CD14-positive monocyte (primary cell): ENCODE measurements around the gene C1orf105. TPM values are rescaled to one million over a fixed set of nuclear protein-coding genes. Genes with fewer than 3 reads are reported as not detected.

ENCODE experiments used
- DNase-seq, 3 donors: peaks; one replicate each; pipeline ENCODE4 v3.0.0-alpha.2; 2011 to 2022
- H2AFZ ChIP-seq: 2 replicates; pipeline ENCODE4 v1.6.0; 2012; ENCODE audit warnings: mild to moderate bottlenecking, low read depth, low read length, inconsistent platforms; ENCODE audit not compliant: insufficient read depth, poor library complexity, severe bottlenecking
- H3K27ac ChIP-seq, 2 donors: 1 replicate in 1 of 2; 2 replicates in 1 of 2; pipeline ENCODE4 v1.5.1; 2012 to 2013; ENCODE audit warnings: low read length in 2 of 2, control low read depth in 1 of 2, inconsistent platforms in 1 of 2, low read depth in 1 of 2, mild to moderate bottlenecking in 1 of 2
- H3K27me3 ChIP-seq, 2 donors: one replicate each; pipeline versions ENCODE4 v1.6.0 to v1.6.1; 2011 to 2013; ENCODE audit warnings: low read length in 2 of 2; ENCODE audit not compliant: control insufficient read depth in 2 of 2, insufficient read depth in 2 of 2
- H3K36me3 ChIP-seq, 2 donors: replicated peaks in 1 of 2; 1 replicate in 1 of 2; 2 replicates in 1 of 2; pipeline versions ENCODE4 v1.5.1 to v1.6.1; 2012 to 2013; ENCODE audit warnings: low read length in 2 of 2, control low read depth in 1 of 2, inconsistent platforms in 1 of 2, mild to moderate bottlenecking in 1 of 2; ENCODE audit not compliant: insufficient read depth in 2 of 2, control insufficient read depth in 1 of 2
- H3K4me1 ChIP-seq, 2 donors: 1 replicate in 1 of 2; 2 replicates in 1 of 2; pipeline versions ENCODE4 v1.5.1 to v1.6.1; 2012 to 2013; ENCODE audit warnings: low read length in 2 of 2, control low read depth in 1 of 2, inconsistent platforms in 1 of 2, mild to moderate bottlenecking in 1 of 2, moderate library complexity in 1 of 2; ENCODE audit not compliant: insufficient read depth in 2 of 2, control insufficient read depth in 1 of 2
- H3K4me2 ChIP-seq: replicated peaks from 2 replicates; pipeline ENCODE3; 2012; ENCODE audit warnings: low read length, moderate library complexity, mild to moderate bottlenecking; ENCODE audit not compliant: poor library complexity, severe bottlenecking; ENCODE audit errors: extremely low read depth
- H3K4me3 ChIP-seq, 3 experiments: fragments of 200-600 bp in 1 of 3; sonication (generic) in 1 of 3; replicated peaks in 1 of 3; 1 replicate in 2 of 3; 2 replicates in 1 of 3; pipeline ENCODE4 v1.5.1; 2011 to 2013; ENCODE audit warnings: low read length in 3 of 3, mild to moderate bottlenecking in 3 of 3, control low read depth in 2 of 3, low read depth in 2 of 3, inconsistent platforms in 1 of 3, moderate library complexity in 1 of 3
- H3K79me2 ChIP-seq: 2 replicates; pipeline ENCODE4 v1.6.0; 2012; ENCODE audit warnings: mild to moderate bottlenecking, control low read depth, inconsistent platforms, low read length, moderate library complexity; ENCODE audit not compliant: insufficient read depth
- H3K9ac ChIP-seq: 2 replicates; pipeline ENCODE4 v1.6.0; 2017; ENCODE audit warnings: low read length, mild to moderate bottlenecking; ENCODE audit not compliant: insufficient read depth, poor library complexity, severe bottlenecking
- H3K9me3 ChIP-seq, 2 donors: replicated peaks in 1 of 2; 1 replicate in 1 of 2; 2 replicates in 1 of 2; pipeline versions ENCODE4 v1.5.1 to v1.6.1; 2012 to 2013; ENCODE audit warnings: low read length in 2 of 2, control low read depth in 1 of 2; ENCODE audit not compliant: control insufficient read depth in 1 of 2, insufficient read depth in 1 of 2
- H4K20me1 ChIP-seq: 2 replicates; pipeline ENCODE4 v1.6.0; 2012; ENCODE audit warnings: mild to moderate bottlenecking, low read length, control low read depth, moderate library complexity; ENCODE audit not compliant: insufficient read depth
- H3K27ac Mint-ChIP-seq, 7 donors: one replicate each; pipeline ENCODE4 v1.8.0; 2020; ENCODE audit warnings: mild to moderate bottlenecking in 7 of 7, mixed read lengths in 7 of 7, moderate library complexity in 6 of 7, inconsistent platforms in 2 of 7
- H3K27me3 Mint-ChIP-seq, 3 donors: one replicate each; pipeline ENCODE4 v1.8.0; 2021 to 2022; ENCODE audit warnings: low read depth in 3 of 3, mild to moderate bottlenecking in 3 of 3, mixed read lengths in 3 of 3, moderate library complexity in 3 of 3, inconsistent platforms in 1 of 3
- H3K36me3 Mint-ChIP-seq, 2 donors: one replicate each; pipeline ENCODE4 v1.8.0; 2020; ENCODE audit warnings: mixed read lengths in 2 of 2, inconsistent platforms in 1 of 2, mild to moderate bottlenecking in 1 of 2
- H3K4me1 Mint-ChIP-seq: one replicate; pipeline ENCODE4 v1.8.0; 2020; ENCODE audit warnings: mild to moderate bottlenecking, mixed read lengths
- H3K4me3 Mint-ChIP-seq, 2 donors: one replicate each; pipeline ENCODE4 v1.8.0; 2020; ENCODE audit warnings: mild to moderate bottlenecking in 2 of 2, mixed read lengths in 2 of 2, moderate library complexity in 1 of 2
- H3K9me3 Mint-ChIP-seq, 7 donors: one replicate each; pipeline ENCODE4 v1.8.0; 2020 to 2022; ENCODE audit warnings: mixed read lengths in 7 of 7, mild to moderate bottlenecking in 6 of 7, moderate library complexity in 6 of 7, inconsistent platforms in 2 of 7
- CTCF ChIP-seq: fragments of 200-600 bp; IDR thresholded peaks from one replicate; pipeline ENCODE4 v1.8.0; 2022; ENCODE audit warnings: antibody characterized with exemption, mild to moderate bottlenecking
- WGBS: methylation state at CpG from one replicate; pipeline ENCODE4 v1.1.5; 2013; ENCODE audit warnings: missing lambda C conversion rate; ENCODE audit not compliant: insufficient coverage; 5-methylcytosine and 5-hydroxymethylcytosine counted together
- intact Hi-C, 2 donors: fragments of 100-400 bp; cut with micrococcal nuclease; formaldehyde crosslinking; loops; one replicate each; pipeline versions ENCODE4 v1.15.0 to v1.15.1; 2023
- polyA plus RNA-seq, 3 donors: library from polyadenylated mRNA; depleted of rRNA in 1 of 3; unstranded in 2 of 3; stranded (reverse) in 1 of 3; fragments of 300-500 nt in 2 of 3; fragments of >200 nt in 1 of 3; fragmentation: Illumina TruSeq in 2 of 3; gene quantifications; 1 replicate in 2 of 3; 2 replicates in 1 of 3; pipeline ENCODE4 v1.2.3, GENCODE V29; 2012 to 2021

Gene C1orf105
- polyA plus RNA-seq, 3 donors: not detected

- Histone ChIP-seq H3K36me3 (no peaks in the 10 kb centered on the region), H3K27ac (no peak overlapping the region), H3K9ac (no peak overlapping the region), H2AFZ (no peak overlapping the region), H3K9me3 (no peaks in the 10 kb centered on the region), H4K20me1 (no peaks in the 10 kb centered on the region), H3K4me3 (no peak overlapping the region), H3K79me2 (no peaks in the 10 kb centered on the region), H3K4me1 (no peaks in the 10 kb centered on the region), H3K27me3 (no peaks in the 10 kb centered on the region), H3K4me2 (no peak overlapping the region)
- 100% methylated on average over 1 of the region's 4 CpGs for WGBS
- DNase-seq: no peak
- Mint-ChIP-seq H3K27ac (no peak overlapping the region), H3K4me1 (no peaks in the 10 kb centered on the region), H3K9me3 (no peaks in the 10 kb centered on the region), H3K4me3 (no peak overlapping the region), H3K27me3 (peaks cover 0 to 3% (median 1%) of the 10 kb centered on the region in 3 donors), H3K36me3 (no peaks in the 10 kb centered on the region)
- no peak for TF ChIP-seq CTCF
- intact Hi-C loops: no loop called here
Measured at GRCh38 chr1:172416496-172417035, 3.9 kb upstream of the C1orf105 start.

- Histone ChIP-seq H3K4me2 (no peak overlapping the region), H3K9ac (no peak overlapping the region), H3K27me3 (no peaks in the 10 kb centered on the region), H4K20me1 (no peaks in the 10 kb centered on the region), H3K27ac (no peak overlapping the region), H3K9me3 (no peaks in the 10 kb centered on the region), H3K4me1 (no peaks in the 10 kb centered on the region), H3K79me2 (no peaks in the 10 kb centered on the region), H3K4me3 (no peak overlapping the region), H3K36me3 (no peaks in the 10 kb centered on the region), H2AFZ (no peak overlapping the region)
- Mint-ChIP-seq H3K27ac (no peak overlapping the region), H3K36me3 (no peaks in the 10 kb centered on the region), H3K27me3 (peaks cover 0 to 5% (median 3%) of the 10 kb centered on the region in 3 donors), H3K9me3 (no peaks in the 10 kb centered on the region), H3K4me1 (peaks cover 2% of the 10 kb centered on the region), H3K4me3 (no peak overlapping the region)
- 100% methylated on average over 1 of the region's 1 CpG for WGBS
- DNase-seq: no peak
- no peak for TF ChIP-seq CTCF
- intact Hi-C loops: no loop called here
Measured at GRCh38 chr1:172417557-172417956, 2.9 kb upstream of the C1orf105 start.
